Lower leg skin (tissue), 4 donors: ENCODE data around the gene SNX14. TPM values are rescaled to one million over a fixed set of nuclear protein-coding genes. Genes with fewer than 3 reads are reported as not detected.

Experiments
- DNase-seq, 2 donors: peaks; one replicate each; pipeline ENCODE4 v3.0.0-alpha.2; 2019; ENCODE audit warnings: low spot score in 2 of 2
- H3K4me3 ChIP-seq: fragments of 200-600 bp; sonication (generic); 2 replicates; pipeline ENCODE4 v1.5.1; 2017; ENCODE audit warnings: mild to moderate bottlenecking, low read depth; ENCODE audit not compliant: poor library complexity, severe bottlenecking
- POLR2A ChIP-seq, 2 donors: fragments of 450-650 bp; IDR thresholded peaks; one replicate each; pipeline ENCODE4 v1.6.1; 2016 to 2017; ENCODE audit warnings: antibody characterized with exemption in 2 of 2, mild to moderate bottlenecking in 1 of 2, moderate library complexity in 1 of 2
- WGBS, 2 donors: methylation state at CpG; one replicate each; pipeline ENCODE4 v1.1.5; 2018; 5-methylcytosine and 5-hydroxymethylcytosine counted together
- intact Hi-C: fragments of 100-400 bp; cut with DNase I; formaldehyde crosslinking; loops from one replicate; pipeline ENCODE4 v1.15.0; 2023; ENCODE audit warnings: low total_unique reads
- total RNA-seq, 4 donors: library from RNA; depleted of rRNA; stranded (reverse); fragments of >200 nt; gene quantifications; one replicate each; pipeline ENCODE4 v1.1.0, GENCODE V29; 2016
- TF ChIP-seq, protein P1 (sequence below), 3 donors: fragments of 450-650 bp; IDR thresholded peaks; one replicate each; pipeline ENCODE4 v1.5.1; 2016; ENCODE audit warnings: antibody characterized with exemption in 3 of 3, mild to moderate bottlenecking in 3 of 3, moderate library complexity in 2 of 3

Gene SNX14
- total RNA-seq, 4 donors from 2014 or later = 38.3 to 75.3 (median 56.6) TPM

DNA sequence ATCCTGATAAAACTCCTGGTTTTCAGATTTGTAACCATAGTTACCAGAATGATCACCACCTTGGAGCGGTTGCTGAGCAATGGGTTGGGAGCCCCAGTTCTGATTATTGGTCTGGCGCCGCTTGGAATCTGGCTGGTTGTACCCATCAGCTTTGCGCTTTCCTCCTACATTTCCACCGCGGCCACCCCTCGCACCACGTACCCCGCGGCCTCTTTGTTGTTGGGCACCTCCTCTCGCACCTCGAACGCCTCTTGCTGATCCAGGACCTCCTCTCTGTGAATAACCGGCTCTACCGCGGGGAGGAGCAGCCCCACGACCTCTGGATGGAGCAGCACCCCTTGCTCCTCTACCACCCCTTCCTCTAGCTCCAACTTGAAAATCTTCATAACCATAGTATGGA, 21.1 kb upstream of the SNX14 start:
- no peak for DNase-seq
- 98 to 99% methylated on average over 17 of the region's 17 CpGs for WGBS, 2 donors
- intact Hi-C loops = no loop called here
- H3K4me3 ChIP-seq = no peak overlapping the region
- TF ChIP-seq, protein P1, sequence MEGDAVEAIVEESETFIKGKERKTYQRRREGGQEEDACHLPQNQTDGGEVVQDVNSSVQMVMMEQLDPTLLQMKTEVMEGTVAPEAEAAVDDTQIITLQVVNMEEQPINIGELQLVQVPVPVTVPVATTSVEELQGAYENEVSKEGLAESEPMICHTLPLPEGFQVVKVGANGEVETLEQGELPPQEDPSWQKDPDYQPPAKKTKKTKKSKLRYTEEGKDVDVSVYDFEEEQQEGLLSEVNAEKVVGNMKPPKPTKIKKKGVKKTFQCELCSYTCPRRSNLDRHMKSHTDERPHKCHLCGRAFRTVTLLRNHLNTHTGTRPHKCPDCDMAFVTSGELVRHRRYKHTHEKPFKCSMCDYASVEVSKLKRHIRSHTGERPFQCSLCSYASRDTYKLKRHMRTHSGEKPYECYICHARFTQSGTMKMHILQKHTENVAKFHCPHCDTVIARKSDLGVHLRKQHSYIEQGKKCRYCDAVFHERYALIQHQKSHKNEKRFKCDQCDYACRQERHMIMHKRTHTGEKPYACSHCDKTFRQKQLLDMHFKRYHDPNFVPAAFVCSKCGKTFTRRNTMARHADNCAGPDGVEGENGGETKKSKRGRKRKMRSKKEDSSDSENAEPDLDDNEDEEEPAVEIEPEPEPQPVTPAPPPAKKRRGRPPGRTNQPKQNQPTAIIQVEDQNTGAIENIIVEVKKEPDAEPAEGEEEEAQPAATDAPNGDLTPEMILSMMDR (IDR thresholded peaks at IDR 0.05) = no peak
- TF ChIP-seq POLR2A (IDR thresholded peaks at IDR 0.05) = no peak

GRCh38 chr6:85612690-85613474, 19.2 kb upstream of the SNX14 start:
- intact Hi-C loops = no loop called here
- DNase-seq = no peak
- WGBS, 2 donors = 85 to 89% methylated on average over 4 of the region's 4 CpGs
- TF ChIP-seq, protein P1 (IDR thresholded peaks at IDR 0.05) = no peak
- no peak for TF ChIP-seq POLR2A (IDR thresholded peaks at IDR 0.05)
- H3K4me3 ChIP-seq = no peak overlapping the region

- DNase-seq = no peak
- TF ChIP-seq POLR2A (IDR thresholded peaks at IDR 0.05) = no peak
- TF ChIP-seq, protein P1 (IDR thresholded peaks at IDR 0.05) = no peak
- intact Hi-C loops = no loop called here
- WGBS, 2 donors = 85 to 87% methylated on average over 2 of the region's 2 CpGs
- no peak overlapping the region for H3K4me3 ChIP-seq
Observed at GRCh38 chr6:85610182-85610895, 16.7 kb upstream of the SNX14 start.

DNA sequence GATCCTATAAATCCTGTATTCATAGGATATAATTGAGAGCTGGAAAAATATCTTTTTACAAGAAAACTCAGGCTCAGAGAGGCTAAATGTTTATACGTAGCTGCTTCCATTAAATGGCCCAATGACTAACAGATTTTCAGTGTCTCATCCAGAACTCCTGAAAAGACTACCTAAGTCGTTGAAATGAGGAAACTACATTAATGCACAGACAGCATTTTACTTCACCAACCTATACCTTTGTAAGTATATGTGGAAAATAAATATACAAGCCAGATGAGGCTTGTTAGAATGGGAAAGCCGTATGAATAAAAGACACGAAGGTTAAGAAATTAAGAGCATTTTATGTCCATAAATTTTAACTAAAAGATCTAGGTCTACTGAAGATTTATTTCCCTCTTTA, 8.4 kb upstream of the SNX14 start:
- intact Hi-C loops = no loop called here
- 82 to 85% methylated on average over 4 of the region's 4 CpGs for WGBS, 2 donors
- TF ChIP-seq, protein P1 (IDR thresholded peaks at IDR 0.05) = no peak
- no peak for TF ChIP-seq POLR2A (IDR thresholded peaks at IDR 0.05)
- no peak overlapping the region for H3K4me3 ChIP-seq
- DNase-seq = no peak

- intact Hi-C loops = no loop called here
- DNase-seq = no peak
- no peak overlapping the region for H3K4me3 ChIP-seq
- WGBS, 2 donors = 87% methylated on average over 11 of the region's 11 CpGs
- TF ChIP-seq, protein P1 (IDR thresholded peaks at IDR 0.05) = no peak
Observed at GRCh38 chr6:85600713-85601313, 7.2 kb upstream of the SNX14 start.
